ENCODE measurements around the gene NKD1. TPM values are rescaled to one million over a fixed set of nuclear protein-coding genes. Genes with fewer than 3 reads are reported as not detected.
A peak's percentile ranks its signal among the peaks of the same experiment; 100 is the strongest.

Gene NKD1
- total RNA-seq, 2 donors from 2014 or later: 0.66 to 1.3 TPM

DNA sequence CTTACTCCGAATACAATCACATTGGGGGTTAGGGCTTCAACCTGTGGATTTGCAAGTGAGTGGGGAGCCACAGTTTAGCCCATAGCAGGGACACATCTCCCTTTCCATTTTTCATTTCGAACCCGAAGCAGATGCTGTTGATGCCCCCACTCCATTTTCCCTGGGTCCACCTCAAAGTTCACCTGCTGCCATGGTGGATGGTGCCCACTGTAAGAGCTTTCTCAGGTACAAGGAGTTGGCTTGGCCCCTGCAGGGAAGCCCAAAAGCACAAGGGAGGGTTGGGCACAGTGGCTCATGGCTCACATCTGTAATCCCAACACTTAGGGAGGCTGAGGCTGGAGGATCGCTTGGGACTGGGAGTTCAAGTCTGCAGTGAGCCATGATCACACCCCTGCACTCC is 81.1 kb downstream of the NKD1 start:
- Mint-ChIP-seq H3K4me1 (peaks cover 15% of the 10 kb centered on the region), H3K36me3 (ENCODE audit: low read depth) (no peaks in the 10 kb centered on the region), H3K4me3 (no peak overlapping the region), H3K9me3 (no peaks in the 10 kb centered on the region), H3K27ac (no peak overlapping the region), H3K27me3 (no peaks in the 10 kb centered on the region)
- ATAC-seq (replicated peaks): no peak

DNA sequence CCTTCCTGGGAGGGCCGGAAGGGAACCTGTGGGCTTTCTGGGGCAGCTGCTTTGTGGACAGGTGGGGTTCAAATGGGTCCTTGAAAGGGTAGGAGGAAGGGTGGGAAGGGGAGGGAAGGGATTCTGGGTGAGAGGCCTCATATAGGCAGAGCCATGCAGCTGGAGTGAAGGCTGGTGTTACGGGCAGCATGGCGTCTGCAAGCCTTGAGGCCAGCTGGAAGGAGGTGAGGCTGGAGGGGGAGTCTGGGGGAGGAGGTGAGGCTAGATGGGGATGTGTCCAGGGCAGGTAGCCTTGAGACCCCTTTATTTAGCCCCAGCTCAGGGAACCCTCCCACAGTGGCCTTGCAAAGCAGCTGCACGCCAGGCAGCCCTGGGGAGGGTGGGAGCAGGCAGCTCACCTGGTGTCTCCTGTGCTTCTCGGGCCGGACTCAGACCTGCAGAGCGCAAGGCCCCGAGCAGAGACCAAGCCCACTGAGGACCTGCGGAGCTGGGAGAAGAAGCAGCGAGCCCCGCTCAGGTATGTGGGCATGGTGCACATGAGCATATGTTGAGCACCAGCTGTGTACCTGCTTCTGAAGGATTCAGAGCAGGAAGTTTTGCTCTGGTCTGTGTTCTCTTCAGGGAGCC is 82.3 kb downstream of the NKD1 start:
- no peak overlapping the region for H3K27ac Mint-ChIP-seq
- H3K27me3 Mint-ChIP-seq: no peaks in the 10 kb centered on the region
- H3K36me3 Mint-ChIP-seq (ENCODE audit: low read depth): no peaks in the 10 kb centered on the region
- H3K4me1 Mint-ChIP-seq: peaks cover 15% of the 10 kb centered on the region
- no peak for ATAC-seq (replicated peaks)
- no peak overlapping the region for H3K4me3 Mint-ChIP-seq
- H3K9me3 Mint-ChIP-seq: no peaks in the 10 kb centered on the region

DNA sequence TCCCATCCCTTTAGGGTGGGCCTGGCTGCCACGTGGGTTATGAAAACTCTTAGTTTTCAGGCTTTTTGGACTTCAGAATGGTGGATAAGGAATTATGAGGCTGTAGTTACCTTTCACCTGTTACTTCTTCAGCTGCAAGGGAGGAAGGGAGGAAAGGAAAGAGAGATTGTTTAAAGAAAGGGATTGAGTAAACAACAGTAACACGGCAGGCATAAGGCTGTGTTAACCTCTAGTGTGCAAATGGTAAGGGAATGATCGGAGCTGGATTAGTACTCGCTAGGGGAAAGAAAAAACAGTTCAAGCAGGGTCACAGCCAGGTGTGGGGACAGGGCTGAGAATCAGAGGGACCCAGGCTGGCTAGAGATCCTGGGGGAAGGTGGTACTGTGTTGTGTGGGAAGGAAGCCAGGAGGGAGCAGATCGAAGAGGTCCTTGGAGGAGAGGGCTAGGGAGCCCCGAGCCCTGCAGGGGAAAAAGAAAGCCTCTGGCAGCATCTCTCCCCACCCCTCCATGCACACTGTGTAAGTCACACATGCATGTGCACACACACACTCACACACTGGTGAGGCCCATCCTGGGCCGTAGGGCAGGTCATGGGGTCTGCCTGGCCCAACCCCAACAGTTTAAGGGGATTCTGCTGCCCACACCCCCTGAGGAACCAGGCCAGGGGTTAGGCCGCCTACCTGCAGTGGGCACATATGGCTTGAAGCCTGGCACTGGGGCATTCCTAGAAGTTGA is 83.2 kb downstream of the NKD1 start:
- no peaks in the 10 kb centered on the region for H3K9me3 Mint-ChIP-seq
- peaks cover 14% of the 10 kb centered on the region for H3K4me1 Mint-ChIP-seq
- H3K27ac Mint-ChIP-seq: no peak overlapping the region
- H3K36me3 Mint-ChIP-seq (ENCODE audit: low read depth): no peaks in the 10 kb centered on the region
- ATAC-seq (replicated peaks): no peak
- no peak overlapping the region for H3K4me3 Mint-ChIP-seq
- H3K27me3 Mint-ChIP-seq: no peaks in the 10 kb centered on the region

DNA sequence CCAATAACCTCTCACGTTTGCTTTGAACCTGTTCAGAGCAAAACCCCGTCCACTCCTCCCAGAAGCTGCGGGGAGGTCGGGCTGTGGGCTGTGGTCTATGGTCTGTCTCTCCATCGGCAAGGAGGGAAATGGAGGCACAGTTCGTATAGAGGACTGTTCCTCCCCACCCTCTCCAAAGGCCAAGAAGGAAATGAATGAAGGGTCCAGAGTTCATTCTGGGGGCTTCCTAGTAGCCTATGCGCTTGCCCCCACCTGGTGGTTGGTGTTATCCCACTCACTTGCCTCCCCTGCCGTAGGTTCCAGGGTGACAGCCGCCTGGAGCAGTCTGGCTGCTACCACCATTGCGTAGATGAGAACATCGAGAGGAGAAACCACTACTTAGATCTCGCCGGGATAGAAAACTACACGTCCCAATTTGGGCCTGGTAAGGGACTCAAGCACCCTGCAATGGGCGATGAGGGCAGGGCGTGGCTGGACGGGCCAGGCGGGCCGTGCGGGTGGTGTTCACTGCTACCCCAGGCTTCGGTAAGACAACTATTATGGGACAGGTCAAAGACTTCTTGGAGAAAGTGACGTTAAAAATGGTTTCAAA is 83.9 kb downstream of the NKD1 start:
- H3K9me3 Mint-ChIP-seq: no peaks in the 10 kb centered on the region
- ATAC-seq (replicated peaks): no peak
- H3K27ac Mint-ChIP-seq: no peak overlapping the region
- H3K4me1 Mint-ChIP-seq: peaks cover 11% of the 10 kb centered on the region
- H3K36me3 Mint-ChIP-seq (ENCODE audit: low read depth): no peaks in the 10 kb centered on the region
- no peaks in the 10 kb centered on the region for H3K27me3 Mint-ChIP-seq
- H3K4me3 Mint-ChIP-seq: no peak overlapping the region

DNA sequence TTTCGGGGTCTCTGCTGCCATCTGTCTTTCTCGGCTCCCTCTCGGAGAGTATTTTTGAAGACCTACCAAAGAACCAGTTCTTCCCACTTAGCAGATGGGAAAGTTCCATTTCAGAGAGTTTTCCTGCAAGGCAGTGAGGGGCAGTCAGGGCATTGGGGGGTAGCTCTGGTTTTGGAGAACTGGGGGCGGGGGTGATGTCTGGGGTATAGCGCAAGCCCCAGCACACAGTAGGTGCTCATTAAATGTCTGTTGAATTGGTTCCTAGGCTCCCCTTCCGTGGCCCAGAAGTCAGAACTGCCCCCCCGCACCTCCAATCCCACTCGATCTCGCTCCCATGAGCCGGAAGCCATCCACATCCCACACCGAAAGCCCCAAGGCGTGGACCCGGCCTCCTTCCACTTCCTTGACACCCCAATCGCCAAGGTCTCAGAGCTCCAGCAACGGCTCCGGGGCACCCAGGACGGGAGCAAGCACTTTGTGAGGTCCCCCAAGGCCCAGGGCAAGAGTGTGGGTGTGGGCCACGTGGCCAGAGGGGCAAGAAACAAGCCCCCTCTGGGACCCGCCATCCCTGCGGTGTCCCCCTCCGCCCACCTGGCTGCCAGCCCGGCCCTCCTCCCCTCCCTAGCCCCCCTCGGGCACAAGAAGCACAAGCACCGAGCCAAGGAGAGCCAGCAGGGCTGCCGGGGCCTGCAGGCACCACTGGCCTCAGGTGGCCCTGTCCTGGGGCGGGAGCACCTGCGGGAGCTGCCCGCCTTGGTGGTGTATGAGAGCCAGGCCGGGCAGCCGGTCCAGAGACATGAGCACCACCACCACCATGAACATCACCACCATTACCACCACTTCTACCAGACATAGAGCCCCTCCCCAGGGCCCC is 85.0 kb downstream of the NKD1 start:
- Mint-ChIP-seq H3K36me3 (ENCODE audit: low read depth) (no peaks in the 10 kb centered on the region), H3K4me3 (no peak overlapping the region), H3K27ac (no peak overlapping the region), H3K27me3 (no peaks in the 10 kb centered on the region), H3K9me3 (no peaks in the 10 kb centered on the region), H3K4me1 (peaks cover 3% of the 10 kb centered on the region)
- ATAC-seq (replicated peaks): no peak

DNA sequence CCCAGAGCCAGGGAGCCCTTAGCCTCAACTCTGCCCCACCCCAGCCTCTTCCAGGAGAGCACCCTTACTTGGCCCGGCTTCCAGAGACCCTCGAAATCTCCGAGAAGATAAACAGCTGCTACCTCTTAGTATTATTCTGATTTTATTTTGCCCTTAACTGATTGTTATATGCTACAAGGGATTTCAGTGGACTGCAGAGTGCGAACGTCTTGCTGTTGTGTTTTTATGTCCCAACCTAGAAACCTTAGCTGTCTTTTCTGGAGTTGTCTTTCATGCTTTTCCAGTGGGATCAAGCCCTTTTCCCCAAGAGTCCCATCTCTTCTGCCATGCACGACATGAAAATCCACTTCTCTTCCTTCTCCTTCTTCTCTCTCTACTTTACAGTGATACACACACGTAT is 85.9 kb downstream of the NKD1 start:
- ATAC-seq (replicated peaks): no peak
- Mint-ChIP-seq H3K4me3 (no peak overlapping the region), H3K4me1 (peaks cover 3% of the 10 kb centered on the region), H3K27me3 (no peaks in the 10 kb centered on the region), H3K36me3 (ENCODE audit: low read depth) (no peaks in the 10 kb centered on the region), H3K9me3 (no peaks in the 10 kb centered on the region), H3K27ac (peak overlapping the region; percentile 44)

DNA sequence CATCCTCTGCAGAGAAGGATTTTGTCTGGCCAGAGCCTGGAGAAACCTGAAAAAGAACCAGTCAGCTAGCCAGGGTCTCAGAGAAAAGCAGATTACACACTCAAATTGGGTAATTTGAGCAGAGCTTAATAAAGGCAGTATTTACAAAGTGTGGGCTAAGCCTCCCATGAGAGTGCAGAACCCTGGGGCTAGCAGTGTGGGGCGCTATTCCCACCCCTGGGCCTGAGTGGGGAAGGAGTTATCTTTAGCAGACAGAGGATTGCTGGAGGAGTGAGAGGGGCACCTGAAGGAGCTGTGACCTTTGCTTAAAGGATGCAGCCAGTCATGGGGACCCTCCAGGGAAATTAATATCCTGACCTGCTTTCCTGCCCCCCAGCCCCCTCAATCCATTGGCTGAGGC is 86.8 kb downstream of the NKD1 start:
- Mint-ChIP-seq H3K27me3 (no peaks in the 10 kb centered on the region), H3K27ac (peak overlapping the region; percentile 44), H3K4me1 (peaks cover 3% of the 10 kb centered on the region), H3K4me3 (no peak overlapping the region), H3K36me3 (ENCODE audit: low read depth) (no peaks in the 10 kb centered on the region), H3K9me3 (no peaks in the 10 kb centered on the region)
- ATAC-seq (replicated peaks): no peak

DNA sequence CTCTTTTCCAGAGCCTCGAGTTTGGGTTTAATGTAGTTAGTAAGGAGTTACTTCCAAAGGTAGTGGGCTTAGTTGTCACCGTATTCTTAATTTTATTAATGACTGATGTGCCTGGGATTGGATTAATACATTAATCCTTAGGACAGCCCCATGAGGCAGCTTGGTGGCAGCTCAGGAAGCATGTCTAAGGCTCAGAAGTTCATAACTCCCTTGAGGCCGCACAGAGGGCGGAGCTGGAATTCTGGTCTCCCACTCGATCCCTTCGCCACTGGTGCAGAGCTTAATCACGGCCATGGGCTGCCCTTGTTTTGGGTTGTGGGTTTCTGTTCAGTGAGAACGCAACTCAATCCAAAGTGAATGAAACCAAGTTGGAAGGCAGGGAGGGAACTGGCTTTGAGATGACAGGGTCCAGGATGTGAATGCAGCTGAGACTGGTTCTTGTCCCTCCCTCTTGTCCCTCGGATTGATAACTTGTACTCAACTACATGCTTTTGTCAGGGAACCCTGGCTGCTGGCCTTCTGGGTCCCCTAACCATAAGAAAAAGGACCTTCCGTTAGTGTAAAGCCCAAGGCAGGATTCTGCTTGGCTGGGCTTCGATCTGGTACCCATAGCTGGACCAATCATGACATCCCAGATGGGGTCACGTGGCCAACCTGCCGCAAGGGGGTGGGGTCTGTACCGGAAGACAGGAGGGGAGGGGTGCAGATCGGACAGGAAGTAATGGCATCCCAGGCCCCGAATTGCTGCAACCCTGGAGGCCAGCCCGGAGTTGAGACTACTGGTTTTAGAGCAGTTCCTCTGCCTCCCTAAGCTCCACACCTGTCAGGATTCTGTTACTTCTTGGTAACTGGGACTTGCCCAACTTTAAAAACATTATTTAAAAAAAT is 87.6 kb downstream of the NKD1 start:
- ATAC-seq (replicated peaks): peak; percentile 63
- peaks cover 3% of the 10 kb centered on the region for H3K4me1 Mint-ChIP-seq
- H3K9me3 Mint-ChIP-seq: no peaks in the 10 kb centered on the region
- no peaks in the 10 kb centered on the region for H3K27me3 Mint-ChIP-seq
- H3K36me3 Mint-ChIP-seq (ENCODE audit: low read depth): no peaks in the 10 kb centered on the region
- no peak overlapping the region for H3K27ac Mint-ChIP-seq
- H3K4me3 Mint-ChIP-seq: no peak overlapping the region

DNA sequence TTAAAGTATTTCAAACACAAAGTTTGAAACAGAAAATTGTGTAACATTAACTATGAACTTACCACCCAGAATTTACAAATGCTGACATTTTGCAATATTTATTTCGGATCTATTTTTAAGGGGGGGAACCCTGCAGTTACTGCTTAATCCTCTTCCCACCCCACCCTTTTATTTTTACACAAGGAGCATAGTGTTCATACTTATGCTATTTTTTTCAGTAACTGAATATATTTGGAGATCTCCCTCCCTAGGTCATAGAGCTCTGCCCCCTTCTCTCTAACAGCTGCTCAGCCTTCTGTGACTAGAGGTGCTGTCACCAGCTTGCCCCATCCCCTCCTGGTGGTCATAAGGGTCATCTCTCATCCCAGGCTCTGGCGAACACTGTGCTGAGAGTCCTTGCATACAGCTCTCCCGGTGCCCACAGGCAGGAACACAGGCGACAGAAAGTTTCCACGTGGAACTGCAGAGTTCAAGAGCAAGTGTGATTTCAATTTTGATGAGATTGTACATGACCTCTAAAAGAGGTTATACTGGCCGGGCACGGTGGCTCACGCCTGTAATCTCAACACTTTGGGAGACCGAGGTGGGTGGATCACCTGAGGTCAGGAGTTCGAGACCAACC is 88.7 kb downstream of the NKD1 start:
- ATAC-seq (replicated peaks): no peak
- Mint-ChIP-seq H3K36me3 (ENCODE audit: low read depth) (no peaks in the 10 kb centered on the region), H3K9me3 (no peaks in the 10 kb centered on the region), H3K27ac (peak overlapping the region; percentile 23), H3K27me3 (no peaks in the 10 kb centered on the region), H3K4me3 (no peak overlapping the region), H3K4me1 (peaks cover 3% of the 10 kb centered on the region)

DNA sequence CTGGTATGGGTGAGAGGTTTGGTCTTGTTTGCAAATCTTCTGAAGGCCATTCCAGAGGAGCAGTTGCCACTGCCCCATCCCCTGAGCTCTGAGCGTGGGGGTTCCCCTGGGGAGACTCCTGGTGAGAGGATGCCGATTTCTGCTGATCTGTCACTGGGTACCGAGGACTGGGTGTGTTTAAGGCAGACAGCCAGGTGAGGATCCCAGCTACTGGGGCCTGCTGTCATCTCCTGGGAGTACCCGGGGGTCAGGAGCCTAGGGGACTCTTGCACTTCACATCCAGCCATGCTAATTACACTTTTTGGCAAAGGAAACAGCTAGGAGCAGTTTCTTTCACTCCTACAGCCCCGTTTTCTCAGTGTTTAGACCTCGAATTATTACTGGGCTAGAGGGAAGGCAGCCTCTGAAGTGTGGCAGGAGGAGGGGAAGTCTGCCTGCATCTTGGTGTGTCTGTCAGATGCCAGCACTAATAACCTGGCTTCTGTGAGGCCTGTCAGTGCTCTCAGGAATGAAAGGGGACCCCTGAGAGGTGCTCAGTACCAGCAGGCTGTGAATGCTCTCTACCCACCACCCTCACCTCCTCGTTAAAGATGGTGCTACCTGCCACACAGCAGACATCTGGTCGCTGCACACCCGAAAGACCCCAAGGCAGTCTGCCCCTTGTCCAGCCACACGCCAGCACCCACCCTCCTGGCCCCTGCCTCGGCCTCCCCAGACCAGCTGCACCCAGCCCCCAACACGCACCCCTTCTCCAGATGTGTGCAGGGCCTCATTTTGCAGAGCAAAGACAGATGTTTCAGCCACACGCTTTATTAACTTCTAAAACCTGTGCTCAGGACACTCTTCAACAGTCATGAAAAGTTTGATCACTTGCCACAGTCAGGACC is 89.8 kb downstream of the NKD1 start:
- Mint-ChIP-seq H3K9me3 (no peaks in the 10 kb centered on the region), H3K36me3 (ENCODE audit: low read depth) (no peaks in the 10 kb centered on the region), H3K4me3 (no peak overlapping the region), H3K27me3 (no peaks in the 10 kb centered on the region), H3K27ac (no peak overlapping the region), H3K4me1 (peaks cover 3% of the 10 kb centered on the region)
- no peak for ATAC-seq (replicated peaks)

DNA sequence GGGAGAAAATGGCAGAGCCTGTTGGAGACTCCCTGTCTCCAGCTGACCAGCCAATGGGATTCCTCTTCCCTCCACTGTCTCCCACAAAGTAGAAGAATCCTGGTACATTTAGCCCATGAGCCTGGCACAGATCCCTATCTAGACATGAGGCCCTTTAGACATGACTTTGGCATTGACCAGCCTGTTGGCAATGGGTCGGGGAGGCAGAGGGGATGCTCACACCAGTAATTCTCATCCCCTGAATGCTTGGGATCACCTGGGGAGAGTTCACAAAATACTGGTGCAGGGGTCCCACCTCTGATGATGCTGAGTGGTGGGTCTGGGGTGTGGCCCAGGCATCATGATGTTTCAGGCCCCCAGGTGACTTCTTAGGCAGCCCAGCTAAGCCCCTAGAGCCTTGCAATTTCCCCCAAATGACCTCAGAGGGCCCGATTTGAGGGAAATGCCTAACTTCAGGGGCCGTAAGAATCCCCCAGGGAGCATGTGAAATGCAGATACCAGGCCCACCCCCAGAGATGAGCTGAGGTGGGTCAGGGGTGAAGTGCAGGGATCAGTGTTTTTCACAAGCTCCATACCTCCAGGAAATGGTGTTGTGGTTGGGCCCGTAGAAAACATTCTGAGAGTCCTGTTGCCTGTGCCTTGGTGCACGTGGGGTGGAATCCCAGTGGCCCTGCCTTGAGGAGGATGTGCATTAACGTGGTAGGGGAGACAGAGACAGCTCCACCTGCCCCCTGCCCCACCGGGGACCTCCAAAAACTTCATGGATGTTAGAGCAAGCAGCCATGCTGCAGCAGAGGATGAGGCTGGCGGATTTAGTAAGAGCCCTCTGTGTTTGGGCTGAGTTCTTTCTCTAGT is 90.8 kb downstream of the NKD1 start:
- peaks cover 3% of the 10 kb centered on the region for H3K4me1 Mint-ChIP-seq
- H3K36me3 Mint-ChIP-seq (ENCODE audit: low read depth): no peaks in the 10 kb centered on the region
- H3K9me3 Mint-ChIP-seq: no peaks in the 10 kb centered on the region
- H3K27ac Mint-ChIP-seq: no peak overlapping the region
- no peaks in the 10 kb centered on the region for H3K27me3 Mint-ChIP-seq
- H3K4me3 Mint-ChIP-seq: no peak overlapping the region
- ATAC-seq (replicated peaks): no peak

DNA sequence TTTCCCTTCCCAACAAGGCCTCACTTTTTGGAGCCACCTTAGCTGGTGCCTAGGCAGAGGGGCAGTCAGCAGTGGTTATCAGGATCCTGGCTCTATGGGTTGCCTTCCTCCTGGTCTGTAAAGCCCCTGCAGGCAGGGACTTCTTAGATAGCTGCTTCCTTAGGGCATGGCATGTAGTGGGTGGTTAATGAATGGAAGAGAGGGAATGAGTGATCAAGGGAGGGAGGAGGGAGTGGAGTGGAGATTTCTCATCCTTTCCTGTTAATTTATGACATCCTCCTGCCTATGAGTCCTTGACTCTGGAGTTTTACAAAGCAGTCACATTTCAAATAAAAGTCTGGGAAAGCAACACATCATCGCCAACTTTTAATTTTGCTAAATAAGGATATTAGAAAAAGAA is 92.2 kb downstream of the NKD1 start:
- H3K4me1 Mint-ChIP-seq: peaks cover 8% of the 10 kb centered on the region
- H3K27ac Mint-ChIP-seq: peak overlapping the region; percentile 10
- no peaks in the 10 kb centered on the region for H3K36me3 Mint-ChIP-seq (ENCODE audit: low read depth)
- ATAC-seq (replicated peaks): no peak
- no peaks in the 10 kb centered on the region for H3K9me3 Mint-ChIP-seq
- no peak overlapping the region for H3K4me3 Mint-ChIP-seq
- H3K27me3 Mint-ChIP-seq: no peaks in the 10 kb centered on the region
